Lung (tissue), 12 donors: ENCODE results near the gene CSNK2A1. TPM values are rescaled to one million over a fixed set of nuclear protein-coding genes. Genes with fewer than 3 reads are reported as not detected.

Source experiments
- ATAC-seq: fragments of 200-7000 bp; cut with Tn5 transposase; one replicate; pipeline ENCODE4 v1.9.1; 2020; ENCODE audit warnings: moderate number of reproducible peaks; ENCODE audit not compliant: insufficient read depth, low FRiP score
- DNase-seq, 3 donors: peaks; one replicate each; pipeline ENCODE4 v3.0.0-alpha.2; 2013 to 2017
- H3K27ac ChIP-seq, 2 donors: one replicate each; pipeline ENCODE4 v1.5.1; 2013; ENCODE audit warnings: mild to moderate bottlenecking in 2 of 2, moderate library complexity in 2 of 2, control low read depth in 1 of 2, inconsistent platforms in 1 of 2, low read depth in 1 of 2, low read length in 1 of 2
- H3K27me3 ChIP-seq, 3 donors: one replicate each; pipeline ENCODE4 v1.5.1; 2013; ENCODE audit warnings: low read length in 2 of 3; ENCODE audit not compliant: control insufficient read depth in 3 of 3, insufficient read depth in 3 of 3
- H3K36me3 ChIP-seq, 4 donors: one replicate each; pipeline ENCODE4 v1.5.1; 2013; ENCODE audit warnings: low read length in 4 of 4, mild to moderate bottlenecking in 1 of 4, moderate library complexity in 1 of 4; ENCODE audit not compliant: control insufficient read depth in 4 of 4, insufficient read depth in 4 of 4
- H3K4me1 ChIP-seq, 5 donors: one replicate each; pipeline ENCODE4 v1.5.1; 2013; ENCODE audit warnings: low read length in 5 of 5, mild to moderate bottlenecking in 2 of 5, moderate library complexity in 1 of 5; ENCODE audit not compliant: control insufficient read depth in 5 of 5, insufficient read depth in 5 of 5
- H3K4me3 ChIP-seq: one replicate; pipeline ENCODE4 v1.5.1; 2013; ENCODE audit warnings: mild to moderate bottlenecking, control low read depth, moderate library complexity
- H3K9ac ChIP-seq, 2 donors: one replicate each; pipeline ENCODE4 v1.5.1; 2013; ENCODE audit warnings: low read length in 2 of 2, control low read depth in 1 of 2; ENCODE audit not compliant: insufficient read depth in 1 of 2
- H3K9me3 ChIP-seq, 4 donors: one replicate each; pipeline ENCODE4 v1.5.1; 2013; ENCODE audit warnings: low read length in 3 of 4, mild to moderate bottlenecking in 1 of 4, moderate library complexity in 1 of 4; ENCODE audit not compliant: control insufficient read depth in 4 of 4, insufficient read depth in 3 of 4
- WGBS, 2 donors: extraction: QIAGEN DNeasy Blood & Tissue Kit; methylation state at CpG; one replicate each; pipeline ENCODE4 v1.1.7; 2013; 5-methylcytosine and 5-hydroxymethylcytosine counted together
- polyA plus RNA-seq, 2 donors: library from polyadenylated mRNA; stranded (reverse); fragments of 200-250 nt; gene quantifications; one replicate each; pipeline ENCODE4 v1.2.1, GENCODE V29; 2013
- total RNA-seq, 2 donors: library from RNA; depleted of rRNA in 1 of 2; stranded (reverse); fragments of >200 nt in 1 of 2; gene quantifications; one replicate each; pipeline ENCODE4 v1.2.1, GENCODE V29; 2014 to 2021
- TF ChIP-seq, protein P1 (sequence below): IDR thresholded peaks from 2 replicates; pipeline ENCODE4 v1.5.1; 2012; ENCODE audit warnings: mild to moderate bottlenecking; ENCODE audit errors: control extremely low read depth, extremely low read depth
- donor health status: control.
- donor health status: control.
- donor health status: Bipolar disorder and iron deficiency.
- donor health status: healthy.
- donor health status: DM: yes; HTN: yes; CAD: no.

CSNK2A1 gene
- total and polyA plus RNA-seq, 4 donors: 20.5 to 186 (median 60.7) TPM

DNA sequence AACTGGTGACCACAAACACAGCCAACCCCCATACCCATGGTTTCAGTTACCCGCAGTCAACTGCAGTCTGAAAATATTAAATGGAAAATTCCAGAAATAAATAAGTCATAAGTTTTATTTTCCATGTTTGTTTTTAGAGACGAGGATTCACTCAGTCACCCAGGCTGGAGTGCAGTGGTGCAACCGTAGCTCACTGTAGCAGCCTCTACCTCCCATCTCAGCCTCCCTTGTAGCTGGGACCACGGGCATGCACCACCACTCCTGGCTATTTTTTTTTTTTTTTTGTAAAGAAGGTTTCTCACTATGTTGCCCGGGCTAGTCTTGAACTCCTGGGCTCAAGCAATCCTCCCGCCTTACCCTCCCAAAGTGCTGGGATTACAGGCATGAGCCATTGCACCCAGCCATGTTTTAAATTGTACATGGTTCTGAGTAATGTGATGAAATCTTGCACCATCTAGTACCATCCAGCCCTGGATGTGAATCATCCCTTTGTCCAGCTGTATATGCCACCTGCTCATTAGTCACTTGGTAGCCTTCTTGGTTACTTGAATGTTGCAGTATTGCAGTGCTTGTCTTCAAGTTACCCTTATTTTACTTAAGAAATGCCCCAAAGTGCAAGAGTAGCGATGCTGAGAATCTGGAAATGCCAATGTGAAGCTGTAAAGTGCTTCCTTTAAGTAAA lies 14.5 kb downstream of the CSNK2A1 start:
- DNase-seq (no peak), ATAC-seq (no peak)
- TF ChIP-seq, protein P1, sequence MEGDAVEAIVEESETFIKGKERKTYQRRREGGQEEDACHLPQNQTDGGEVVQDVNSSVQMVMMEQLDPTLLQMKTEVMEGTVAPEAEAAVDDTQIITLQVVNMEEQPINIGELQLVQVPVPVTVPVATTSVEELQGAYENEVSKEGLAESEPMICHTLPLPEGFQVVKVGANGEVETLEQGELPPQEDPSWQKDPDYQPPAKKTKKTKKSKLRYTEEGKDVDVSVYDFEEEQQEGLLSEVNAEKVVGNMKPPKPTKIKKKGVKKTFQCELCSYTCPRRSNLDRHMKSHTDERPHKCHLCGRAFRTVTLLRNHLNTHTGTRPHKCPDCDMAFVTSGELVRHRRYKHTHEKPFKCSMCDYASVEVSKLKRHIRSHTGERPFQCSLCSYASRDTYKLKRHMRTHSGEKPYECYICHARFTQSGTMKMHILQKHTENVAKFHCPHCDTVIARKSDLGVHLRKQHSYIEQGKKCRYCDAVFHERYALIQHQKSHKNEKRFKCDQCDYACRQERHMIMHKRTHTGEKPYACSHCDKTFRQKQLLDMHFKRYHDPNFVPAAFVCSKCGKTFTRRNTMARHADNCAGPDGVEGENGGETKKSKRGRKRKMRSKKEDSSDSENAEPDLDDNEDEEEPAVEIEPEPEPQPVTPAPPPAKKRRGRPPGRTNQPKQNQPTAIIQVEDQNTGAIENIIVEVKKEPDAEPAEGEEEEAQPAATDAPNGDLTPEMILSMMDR: no peak
- Histone ChIP-seq H3K9ac (no peak overlapping the region), H3K27ac (no peak overlapping the region), H3K27me3 (no peaks in the 10 kb centered on the region), H3K4me3 (no peak overlapping the region), H3K36me3 (peaks cover 5 to 28% (median 13%) of the 10 kb centered on the region in 4 donors), H3K4me1 (peaks cover 0 to 19% (median 0%) of the 10 kb centered on the region in 5 donors), H3K9me3 (peaks cover 0 to 9% (median 4%) of the 10 kb centered on the region in 4 donors)
- 96 to 97% methylated on average over 7 of the region's 7 CpGs for WGBS, 2 donors

DNA sequence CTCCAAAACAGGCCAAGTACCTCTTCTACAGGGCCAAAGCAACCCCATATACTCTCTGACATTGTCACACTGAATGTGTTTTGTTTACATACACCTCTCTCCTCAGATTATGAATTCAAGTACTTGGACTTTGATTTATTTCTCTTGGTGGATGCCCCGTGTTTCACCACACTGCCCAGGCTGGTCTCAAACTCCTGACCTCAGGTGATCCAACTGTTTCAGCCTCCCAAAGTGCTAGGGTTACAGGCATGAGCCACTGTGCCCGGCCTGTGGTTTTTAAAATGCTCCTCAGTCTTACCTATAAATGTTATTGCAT lies 16.1 kb downstream of the CSNK2A1 start:
- Histone ChIP-seq H3K27me3 (no peaks in the 10 kb centered on the region), H3K27ac (no peak overlapping the region), H3K4me3 (no peak overlapping the region), H3K9ac (no peak overlapping the region), H3K36me3 (peaks cover 5 to 41% (median 19%) of the 10 kb centered on the region in 4 donors), H3K9me3 (peaks cover 0 to 9% (median 4%) of the 10 kb centered on the region in 4 donors), H3K4me1 (peaks cover 0 to 17% (median 0%) of the 10 kb centered on the region in 5 donors)
- 88 to 94% methylated on average over 2 of the region's 2 CpGs for WGBS, 2 donors
- TF ChIP-seq, protein P1: no peak
- ATAC-seq: no peak
- DNase-seq: no peak

DNA sequence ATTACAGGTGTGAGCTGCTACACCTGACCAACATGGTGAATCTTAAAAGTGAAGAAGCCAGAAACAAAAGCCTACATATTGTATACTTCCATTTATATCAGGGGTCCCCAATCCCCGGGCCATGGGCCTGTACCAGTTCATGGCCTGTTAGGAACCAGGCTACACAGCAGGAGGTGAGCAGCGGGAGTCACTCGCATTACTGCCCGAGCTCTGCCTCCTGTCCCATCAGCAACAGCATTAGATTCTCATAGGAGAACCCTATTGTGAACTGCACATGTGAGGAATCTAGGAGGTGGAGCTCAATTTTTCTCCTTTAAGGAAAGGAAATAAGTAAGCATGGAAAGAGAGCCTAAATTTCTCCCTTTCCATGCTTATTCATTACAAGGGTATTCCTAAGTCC lies 21.7 kb downstream of the CSNK2A1 start:
- H3K4me3 ChIP-seq: no peak overlapping the region
- 96 to 98% methylated on average over 4 of the region's 4 CpGs for WGBS, 2 donors
- no peak for ATAC-seq
- TF ChIP-seq, protein P1: no peak
- H3K9me3 ChIP-seq: peaks cover 0 to 4% (median under 1%) of the 10 kb centered on the region in 4 donors
- H3K36me3 ChIP-seq: peaks cover 8 to 45% (median 23%) of the 10 kb centered on the region in 4 donors
- no peak overlapping the region for H3K9ac ChIP-seq
- DNase-seq: no peak
- no peaks in the 10 kb centered on the region for H3K27me3 ChIP-seq
- no peak overlapping the region for H3K27ac ChIP-seq
- H3K4me1 ChIP-seq: peaks cover 0 to 3% (median 0%) of the 10 kb centered on the region in 5 donors

DNA sequence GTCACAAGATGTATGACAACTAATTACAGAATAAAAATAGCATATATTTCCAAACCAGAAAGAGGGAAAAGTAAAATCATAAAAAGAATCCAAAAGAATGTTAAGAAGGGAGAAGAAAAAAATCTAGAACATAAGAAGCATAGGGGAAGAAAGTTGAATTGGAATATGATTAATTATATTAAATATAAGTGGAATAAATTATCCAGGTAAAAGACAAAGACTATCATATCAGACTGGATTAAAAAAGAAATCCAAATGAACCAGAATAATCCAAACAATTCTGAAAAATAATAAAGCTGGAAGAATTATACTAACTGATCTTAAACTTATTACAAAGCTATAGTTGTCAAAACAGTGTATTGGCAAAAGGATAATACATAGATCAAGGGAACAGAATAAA lies 23.6 kb downstream of the CSNK2A1 start:
- Histone ChIP-seq H3K9me3 (peaks cover 0 to 4% (median 0%) of the 10 kb centered on the region in 4 donors), H3K4me3 (no peak overlapping the region), H3K4me1 (peaks cover 0 to 8% (median 0%) of the 10 kb centered on the region in 5 donors), H3K36me3 (peaks cover 7 to 36% (median 19%) of the 10 kb centered on the region in 4 donors), H3K27ac (no peak overlapping the region), H3K27me3 (no peaks in the 10 kb centered on the region), H3K9ac (no peak overlapping the region)
- TF ChIP-seq, protein P1: no peak
- no peak for ATAC-seq
- DNase-seq: no peak
